Bone marrow (tissue), 2 donors: ENCODE results near the gene FOXP3.
"Not testable (repeated sequence)": the region's sequence is repeated elsewhere in the genome, so short reads cannot be mapped to it uniquely, and the experiment has no call there.

Experiments used
- DNase-seq, 2 donors: peaks; one replicate each; lab custom pipeline; 2025; lab: John Stamatoyannopoulos, UW

Gene FOXP3

GRCh38 chrX:49264460-49264859 is at the start of gene FOXP3:
Gene FOXP3, minus strand, starts transcription at chrX:49264710. Its CDS starts 6,205 bp downstream, at chrX:49258505.
- no peak for DNase-seq

GRCh38 chrX:49312176-49312575 is 47.7 kb upstream of the FOXP3 start:
- DNase-seq, result no peak

GRCh38 chrX:49310371-49310770 is 45.9 kb upstream of the FOXP3 start:
- DNase-seq, result no peak

GRCh38 chrX:49309401-49309981 is 45.0 kb upstream of the FOXP3 start:
- peak in 1 of 2 donors; percentile 17 for DNase-seq

- peak in 1 of 2 donors; percentile 7 for DNase-seq
These were observed 44.2 kb upstream of the FOXP3 start for GRCh38 chrX:49308604-49309269.

- not testable (repeated sequence) for DNase-seq
These were observed 43.3 kb upstream of the FOXP3 start for GRCh38 chrX:49307775-49308174.

GRCh38 chrX:49303346-49303745 is 38.8 kb upstream of the FOXP3 start, which contains the start of gene GAGE10:
Gene GAGE10, plus strand, starts transcription at chrX:49303646. Its CDS starts 1,214 bp downstream, at chrX:49304860.
- no peak for DNase-seq

GRCh38 chrX:49300703-49301102 is 36.2 kb upstream of the FOXP3 start:
- DNase-seq, result no peak

GRCh38 chrX:49299293-49299692 is 34.8 kb upstream of the FOXP3 start:
- DNase-seq, result not testable (repeated sequence)

GRCh38 chrX:49292400-49293362 is 28.2 kb upstream of the FOXP3 start:
- no peak for DNase-seq

GRCh38 chrX:49291615-49292337 is 27.3 kb upstream of the FOXP3 start:
- DNase-seq, result peak; percentile 2 to 23

GRCh38 chrX:49290215-49290614 is 25.7 kb upstream of the FOXP3 start:
- no peak for DNase-seq

GRCh38 chrX:49287665-49288064 is 23.2 kb upstream of the FOXP3 start:
- DNase-seq, result no peak

GRCh38 chrX:49286581-49286980 is 22.1 kb upstream of the FOXP3 start:
- DNase-seq, result no peak

- DNase-seq, result no peak
These were observed 21.6 kb upstream of the FOXP3 start for GRCh38 chrX:49286136-49286535.

- no peak for DNase-seq
These were observed 19.7 kb upstream of the FOXP3 start for GRCh38 chrX:49284212-49284611.

GRCh38 chrX:49282647-49283011 is 18.1 kb upstream of the FOXP3 start:
- DNase-seq, result no peak

GRCh38 chrX:49278081-49278480 is 13.6 kb upstream of the FOXP3 start:
- no peak for DNase-seq

- DNase-seq, result no peak
These were observed 13.0 kb upstream of the FOXP3 start for GRCh38 chrX:49277535-49277830.

GRCh38 chrX:49276671-49277534 is 12.4 kb upstream of the FOXP3 start:
- DNase-seq, result no peak

- no peak for DNase-seq
These were observed 11.7 kb upstream of the FOXP3 start for GRCh38 chrX:49276207-49276606.
